ENCODE results near the gene DDX3X. TPM values are rescaled to one million over a fixed set of nuclear protein-coding genes. Genes with fewer than 3 reads are reported as not detected.

The DDX3X gene
- polyA plus RNA-seq, 1 donor (not counting 4 experiments of a cell fraction or from before 2014, with no cell fraction given): 127 TPM

GRCh38 chrX:41308884-41309647 is 24.9 kb upstream of the DDX3X start:
- H3K4me3 ChIP-seq (ENCODE audit: control insufficient read depth in 2 of 3, extremely low read depth in 1 of 3, insufficient read depth in 2 of 3, low read depth in 1 of 3, low read length in 3 of 3): no peak overlapping the region
- no peaks in the 10 kb centered on the region for H3K36me3 ChIP-seq (ENCODE audit: control insufficient read depth in 2 of 2, extremely low read depth in 1 of 2, insufficient read depth in 2 of 2, low read length in 2 of 2)
- H3K27ac ChIP-seq (ENCODE audit: control insufficient read depth, insufficient read depth, low read length): no peak overlapping the region
- TF ChIP-seq EZH2 (IDR thresholded peaks at IDR 0.05; ENCODE audit: low read length) (no peak), CTCF (optimal IDR thresholded peaks at IDR 0.05 in 1 of 3, IDR thresholded peaks at IDR 0.05 in 1 of 3, conservative IDR thresholded peaks at IDR 0.05 in 1 of 3; ENCODE audit: extremely low read depth in 1 of 3, insufficient read depth in 2 of 3, low read length in 3 of 3) (peak in 1 of 3 experiments; percentile 4)
- no peak overlapping the region for H3K4me2 ChIP-seq (ENCODE audit: control insufficient read depth, extremely low read depth, insufficient read depth, low read depth, low read length)
- H3K9me3 ChIP-seq (ENCODE audit: control insufficient read depth, low read depth, low read length): no peaks in the 10 kb centered on the region
- no peak for DNase-seq (ENCODE audit: low read depth, low spot score)
- no peaks in the 10 kb centered on the region for H3K79me2 ChIP-seq (ENCODE audit: control insufficient read depth, insufficient read depth, low read length)
- no peaks in the 10 kb centered on the region for H4K20me1 ChIP-seq (ENCODE audit: control insufficient read depth, extremely low read depth, insufficient read depth, low read length)
- H3K4me1 ChIP-seq (ENCODE audit: control insufficient read depth, extremely low read depth, insufficient read depth, low read length): no peaks in the 10 kb centered on the region
- no peaks in the 10 kb centered on the region for H3K9me1 ChIP-seq (ENCODE audit: control insufficient read depth, extremely low read depth, insufficient read depth, low read length)
- FAIRE-seq: no peak
- no peak overlapping the region for H2AFZ ChIP-seq (ENCODE audit: control insufficient read depth, low read length)
- dilution Hi-C loops (cut with MboI; ENCODE audit: extremely low pct_ligation_motif_present, low sequenced_read_pairs): no loop called here
- H3K9ac ChIP-seq (ENCODE audit: control insufficient read depth, extremely low read depth, insufficient read depth, low read length): no peak overlapping the region
- no peaks in the 10 kb centered on the region for H3K27me3 ChIP-seq (ENCODE audit: control insufficient read depth, extremely low read depth, insufficient read depth, low read length)

- dilution Hi-C loops (cut with MboI; ENCODE audit: extremely low pct_ligation_motif_present, low sequenced_read_pairs): no loop called here
- H3K27ac ChIP-seq (ENCODE audit: control insufficient read depth, insufficient read depth, low read length): no peak overlapping the region
- no peaks in the 10 kb centered on the region for H4K20me1 ChIP-seq (ENCODE audit: control insufficient read depth, extremely low read depth, insufficient read depth, low read length)
- no peak overlapping the region for H3K9ac ChIP-seq (ENCODE audit: control insufficient read depth, extremely low read depth, insufficient read depth, low read length)
- H3K79me2 ChIP-seq (ENCODE audit: control insufficient read depth, insufficient read depth, low read length): no peaks in the 10 kb centered on the region
- DNase-seq (ENCODE audit: low read depth, low spot score): no peak
- no peaks in the 10 kb centered on the region for H3K9me1 ChIP-seq (ENCODE audit: control insufficient read depth, extremely low read depth, insufficient read depth, low read length)
- H3K4me1 ChIP-seq (ENCODE audit: control insufficient read depth, extremely low read depth, insufficient read depth, low read length): no peaks in the 10 kb centered on the region
- H3K9me3 ChIP-seq (ENCODE audit: control insufficient read depth, low read depth, low read length): no peaks in the 10 kb centered on the region
- no peak overlapping the region for H3K4me2 ChIP-seq (ENCODE audit: control insufficient read depth, extremely low read depth, insufficient read depth, low read depth, low read length)
- no peak overlapping the region for H2AFZ ChIP-seq (ENCODE audit: control insufficient read depth, low read length)
- H3K27me3 ChIP-seq (ENCODE audit: control insufficient read depth, extremely low read depth, insufficient read depth, low read length): no peaks in the 10 kb centered on the region
- TF ChIP-seq CTCF (optimal IDR thresholded peaks at IDR 0.05 in 1 of 3, IDR thresholded peaks at IDR 0.05 in 1 of 3, conservative IDR thresholded peaks at IDR 0.05 in 1 of 3; ENCODE audit: extremely low read depth in 1 of 3, insufficient read depth in 2 of 3, low read length in 3 of 3) (no peak), EZH2 (IDR thresholded peaks at IDR 0.05; ENCODE audit: low read length) (no peak)
- no peak for FAIRE-seq
- H3K36me3 ChIP-seq (ENCODE audit: control insufficient read depth in 2 of 2, extremely low read depth in 1 of 2, insufficient read depth in 2 of 2, low read length in 2 of 2): no peaks in the 10 kb centered on the region
- H3K4me3 ChIP-seq (ENCODE audit: control insufficient read depth in 2 of 3, extremely low read depth in 1 of 3, insufficient read depth in 2 of 3, low read depth in 1 of 3, low read length in 3 of 3): no peak overlapping the region
Measured at GRCh38 chrX:41312786-41313185, 21.2 kb upstream of the DDX3X start.

Measured in keratinocyte (primary cell).